Measurements from ENCODE around the gene SH3GL1.

Gene SH3GL1

GRCh38 chr19:4342615-4343369 lies 57.6 kb downstream of the SH3GL1 start:
- peak; percentile 74 to 100 (median 90) for DNase-seq

GRCh38 chr19:4342314-4342614 lies 58.1 kb downstream of the SH3GL1 start:
- DNase-seq, result no peak

- peak in 1 of 5 experiments; percentile 51 for DNase-seq
Measured at GRCh38 chr19:4338441-4339355, 61.6 kb downstream of the SH3GL1 start, which contains the start of gene STAP2. Gene STAP2 (minus strand): TSS chr19:4338827. CDS start chr19:4338753, 74 bp downstream.

- DNase-seq, result peak in 1 of 5 experiments; percentile 22
Measured at GRCh38 chr19:4337906-4338440, 62.4 kb downstream of the SH3GL1 start.

- DNase-seq, result no peak
Measured at GRCh38 chr19:4334929-4335570, 65.3 kb downstream of the SH3GL1 start.

GRCh38 chr19:4329858-4330257 lies 70.5 kb downstream of the SH3GL1 start:
- DNase-seq, result no peak

- peak in 1 of 5 experiments; percentile 24 for DNase-seq
Measured at GRCh38 chr19:4328991-4329681, 71.2 kb downstream of the SH3GL1 start.

GRCh38 chr19:4328243-4328990 lies 71.9 kb downstream of the SH3GL1 start:
- DNase-seq, result peak; percentile 80 to 96 (median 87)

- no peak for DNase-seq
Measured at GRCh38 chr19:4327877-4328242, 72.5 kb downstream of the SH3GL1 start.

- peak; percentile 39 to 65 (median 48) for DNase-seq
Measured at GRCh38 chr19:4327252-4327876, 73.0 kb downstream of the SH3GL1 start.

GRCh38 chr19:4326837-4327251 lies 73.5 kb downstream of the SH3GL1 start:
- DNase-seq, result peak in 1 of 5 experiments; percentile 22

GRCh38 chr19:4326215-4326836 lies 74.0 kb downstream of the SH3GL1 start:
- no peak for DNase-seq

GRCh38 chr19:4324228-4324627 lies 76.1 kb downstream of the SH3GL1 start:
- DNase-seq, result no peak

GRCh38 chr19:4323692-4324091 lies 76.7 kb downstream of the SH3GL1 start:
- DNase-seq, result no peak

- no peak for DNase-seq
Measured at GRCh38 chr19:4322942-4323665, 77.2 kb downstream of the SH3GL1 start.

GRCh38 chr19:4320419-4320818 lies 79.9 kb downstream of the SH3GL1 start:
- no peak for DNase-seq

- no peak for DNase-seq
Measured at GRCh38 chr19:4319067-4319718, 81.2 kb downstream of the SH3GL1 start.

- DNase-seq, result no peak
Measured at GRCh38 chr19:4318460-4318859, 81.9 kb downstream of the SH3GL1 start.

GRCh38 chr19:4316956-4317355 lies 83.4 kb downstream of the SH3GL1 start:
- DNase-seq, result no peak
